CD14-positive monocyte (primary cell): ENCODE data around the gene NCOA6. TPM values are rescaled to one million over a fixed set of nuclear protein-coding genes. Genes with fewer than 3 reads are reported as not detected.

Source experiments
- DNase-seq, 3 donors: peaks; one replicate each; pipeline ENCODE4 v3.0.0-alpha.2; 2011 to 2022
- H2AFZ ChIP-seq: 2 replicates; pipeline ENCODE4 v1.6.0; 2012; ENCODE audit warnings: mild to moderate bottlenecking, low read depth, low read length, inconsistent platforms; ENCODE audit not compliant: insufficient read depth, poor library complexity, severe bottlenecking
- H3K27ac ChIP-seq, 2 donors: 1 replicate in 1 of 2; 2 replicates in 1 of 2; pipeline ENCODE4 v1.5.1; 2012 to 2013; ENCODE audit warnings: low read length in 2 of 2, control low read depth in 1 of 2, inconsistent platforms in 1 of 2, low read depth in 1 of 2, mild to moderate bottlenecking in 1 of 2
- H3K27me3 ChIP-seq, 2 donors: one replicate each; pipeline versions ENCODE4 v1.6.0 to v1.6.1; 2011 to 2013; ENCODE audit warnings: low read length in 2 of 2; ENCODE audit not compliant: control insufficient read depth in 2 of 2, insufficient read depth in 2 of 2
- H3K36me3 ChIP-seq, 2 donors: replicated peaks in 1 of 2; 1 replicate in 1 of 2; 2 replicates in 1 of 2; pipeline versions ENCODE4 v1.5.1 to v1.6.1; 2012 to 2013; ENCODE audit warnings: low read length in 2 of 2, control low read depth in 1 of 2, inconsistent platforms in 1 of 2, mild to moderate bottlenecking in 1 of 2; ENCODE audit not compliant: insufficient read depth in 2 of 2, control insufficient read depth in 1 of 2
- H3K4me1 ChIP-seq, 2 donors: 1 replicate in 1 of 2; 2 replicates in 1 of 2; pipeline versions ENCODE4 v1.5.1 to v1.6.1; 2012 to 2013; ENCODE audit warnings: low read length in 2 of 2, control low read depth in 1 of 2, inconsistent platforms in 1 of 2, mild to moderate bottlenecking in 1 of 2, moderate library complexity in 1 of 2; ENCODE audit not compliant: insufficient read depth in 2 of 2, control insufficient read depth in 1 of 2
- H3K4me2 ChIP-seq: replicated peaks from 2 replicates; pipeline ENCODE3; 2012; ENCODE audit warnings: low read length, moderate library complexity, mild to moderate bottlenecking; ENCODE audit not compliant: poor library complexity, severe bottlenecking; ENCODE audit errors: extremely low read depth
- H3K4me3 ChIP-seq, 3 experiments: fragments of 200-600 bp in 1 of 3; sonication (generic) in 1 of 3; replicated peaks in 1 of 3; 1 replicate in 2 of 3; 2 replicates in 1 of 3; pipeline ENCODE4 v1.5.1; 2011 to 2013; ENCODE audit warnings: low read length in 3 of 3, mild to moderate bottlenecking in 3 of 3, control low read depth in 2 of 3, low read depth in 2 of 3, inconsistent platforms in 1 of 3, moderate library complexity in 1 of 3
- H3K79me2 ChIP-seq: 2 replicates; pipeline ENCODE4 v1.6.0; 2012; ENCODE audit warnings: mild to moderate bottlenecking, control low read depth, inconsistent platforms, low read length, moderate library complexity; ENCODE audit not compliant: insufficient read depth
- H3K9ac ChIP-seq: 2 replicates; pipeline ENCODE4 v1.6.0; 2017; ENCODE audit warnings: low read length, mild to moderate bottlenecking; ENCODE audit not compliant: insufficient read depth, poor library complexity, severe bottlenecking
- H3K9me3 ChIP-seq, 2 donors: replicated peaks in 1 of 2; 1 replicate in 1 of 2; 2 replicates in 1 of 2; pipeline versions ENCODE4 v1.5.1 to v1.6.1; 2012 to 2013; ENCODE audit warnings: low read length in 2 of 2, control low read depth in 1 of 2; ENCODE audit not compliant: control insufficient read depth in 1 of 2, insufficient read depth in 1 of 2
- H4K20me1 ChIP-seq: 2 replicates; pipeline ENCODE4 v1.6.0; 2012; ENCODE audit warnings: mild to moderate bottlenecking, low read length, control low read depth, moderate library complexity; ENCODE audit not compliant: insufficient read depth
- H3K27ac Mint-ChIP-seq, 7 donors: one replicate each; pipeline ENCODE4 v1.8.0; 2020; ENCODE audit warnings: mild to moderate bottlenecking in 7 of 7, mixed read lengths in 7 of 7, moderate library complexity in 6 of 7, inconsistent platforms in 2 of 7
- H3K27me3 Mint-ChIP-seq, 3 donors: one replicate each; pipeline ENCODE4 v1.8.0; 2021 to 2022; ENCODE audit warnings: low read depth in 3 of 3, mild to moderate bottlenecking in 3 of 3, mixed read lengths in 3 of 3, moderate library complexity in 3 of 3, inconsistent platforms in 1 of 3
- H3K36me3 Mint-ChIP-seq, 2 donors: one replicate each; pipeline ENCODE4 v1.8.0; 2020; ENCODE audit warnings: mixed read lengths in 2 of 2, inconsistent platforms in 1 of 2, mild to moderate bottlenecking in 1 of 2
- H3K4me1 Mint-ChIP-seq: one replicate; pipeline ENCODE4 v1.8.0; 2020; ENCODE audit warnings: mild to moderate bottlenecking, mixed read lengths
- H3K4me3 Mint-ChIP-seq, 2 donors: one replicate each; pipeline ENCODE4 v1.8.0; 2020; ENCODE audit warnings: mild to moderate bottlenecking in 2 of 2, mixed read lengths in 2 of 2, moderate library complexity in 1 of 2
- H3K9me3 Mint-ChIP-seq, 7 donors: one replicate each; pipeline ENCODE4 v1.8.0; 2020 to 2022; ENCODE audit warnings: mixed read lengths in 7 of 7, mild to moderate bottlenecking in 6 of 7, moderate library complexity in 6 of 7, inconsistent platforms in 2 of 7
- WGBS: methylation state at CpG from one replicate; pipeline ENCODE4 v1.1.5; 2013; ENCODE audit warnings: missing lambda C conversion rate; ENCODE audit not compliant: insufficient coverage; 5-methylcytosine and 5-hydroxymethylcytosine counted together
- intact Hi-C, 2 donors: fragments of 100-400 bp; cut with micrococcal nuclease; formaldehyde crosslinking; loops; one replicate each; pipeline versions ENCODE4 v1.15.0 to v1.15.1; 2023
- polyA plus RNA-seq, 3 donors: library from polyadenylated mRNA; depleted of rRNA in 1 of 3; unstranded in 2 of 3; stranded (reverse) in 1 of 3; fragments of 300-500 nt in 2 of 3; fragments of >200 nt in 1 of 3; fragmentation: Illumina TruSeq in 2 of 3; gene quantifications; 1 replicate in 2 of 3; 2 replicates in 1 of 3; pipeline ENCODE4 v1.2.3, GENCODE V29; 2012 to 2021
- TF ChIP-seq, protein P1 (sequence below): fragments of 200-600 bp; IDR thresholded peaks from one replicate; pipeline ENCODE4 v1.8.0; 2022; ENCODE audit warnings: antibody characterized with exemption, mild to moderate bottlenecking

Gene NCOA6
- polyA plus RNA-seq, 3 donors: 2.8 to 19.0 (median 3.9) TPM

DNA sequence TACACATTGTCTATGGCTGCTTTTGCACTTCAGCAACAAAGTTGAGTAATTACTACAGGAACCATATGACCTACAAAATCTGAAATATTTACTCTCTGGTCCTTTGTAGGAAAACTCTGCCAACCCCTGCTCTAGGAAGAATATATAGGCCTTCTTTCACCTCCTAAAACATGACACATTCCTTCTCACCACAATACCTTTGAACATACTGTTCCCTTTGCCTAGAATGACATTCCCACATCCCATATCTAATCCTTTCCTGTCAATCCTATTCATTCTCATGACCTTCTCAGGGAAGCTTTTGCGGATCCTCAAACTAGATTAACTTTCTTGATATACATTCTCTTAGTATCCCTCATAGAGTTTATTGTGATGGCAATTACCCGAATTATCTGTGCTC, 18.0 kb upstream of the NCOA6 start:
- Histone ChIP-seq H3K4me3 (no peak overlapping the region), H3K9ac (no peak overlapping the region), H3K36me3 (no peaks in the 10 kb centered on the region), H2AFZ (no peak overlapping the region), H3K4me1 (no peaks in the 10 kb centered on the region), H3K27ac (no peak overlapping the region), H3K9me3 (no peaks in the 10 kb centered on the region), H3K4me2 (no peak overlapping the region), H3K27me3 (no peaks in the 10 kb centered on the region), H4K20me1 (no peaks in the 10 kb centered on the region), H3K79me2 (no peaks in the 10 kb centered on the region)
- H3K4me3 Mint-ChIP-seq: no peak overlapping the region
- DNase-seq: no peak
- intact Hi-C loops: no loop called here
- TF ChIP-seq, protein P1, sequence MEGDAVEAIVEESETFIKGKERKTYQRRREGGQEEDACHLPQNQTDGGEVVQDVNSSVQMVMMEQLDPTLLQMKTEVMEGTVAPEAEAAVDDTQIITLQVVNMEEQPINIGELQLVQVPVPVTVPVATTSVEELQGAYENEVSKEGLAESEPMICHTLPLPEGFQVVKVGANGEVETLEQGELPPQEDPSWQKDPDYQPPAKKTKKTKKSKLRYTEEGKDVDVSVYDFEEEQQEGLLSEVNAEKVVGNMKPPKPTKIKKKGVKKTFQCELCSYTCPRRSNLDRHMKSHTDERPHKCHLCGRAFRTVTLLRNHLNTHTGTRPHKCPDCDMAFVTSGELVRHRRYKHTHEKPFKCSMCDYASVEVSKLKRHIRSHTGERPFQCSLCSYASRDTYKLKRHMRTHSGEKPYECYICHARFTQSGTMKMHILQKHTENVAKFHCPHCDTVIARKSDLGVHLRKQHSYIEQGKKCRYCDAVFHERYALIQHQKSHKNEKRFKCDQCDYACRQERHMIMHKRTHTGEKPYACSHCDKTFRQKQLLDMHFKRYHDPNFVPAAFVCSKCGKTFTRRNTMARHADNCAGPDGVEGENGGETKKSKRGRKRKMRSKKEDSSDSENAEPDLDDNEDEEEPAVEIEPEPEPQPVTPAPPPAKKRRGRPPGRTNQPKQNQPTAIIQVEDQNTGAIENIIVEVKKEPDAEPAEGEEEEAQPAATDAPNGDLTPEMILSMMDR: no peak
- peaks cover 2% of the 10 kb centered on the region in 2 donors for H3K36me3 Mint-ChIP-seq
- WGBS: 100% methylated on average over 1 of the region's 2 CpGs
- peaks cover 0 to 4% (median 4%) of the 10 kb centered on the region in 3 donors for H3K27me3 Mint-ChIP-seq
- no peaks in the 10 kb centered on the region for H3K4me1 Mint-ChIP-seq
- peaks cover 0 to 1% (median 0%) of the 10 kb centered on the region in 7 donors for H3K9me3 Mint-ChIP-seq
- no peak overlapping the region for H3K27ac Mint-ChIP-seq

DNA sequence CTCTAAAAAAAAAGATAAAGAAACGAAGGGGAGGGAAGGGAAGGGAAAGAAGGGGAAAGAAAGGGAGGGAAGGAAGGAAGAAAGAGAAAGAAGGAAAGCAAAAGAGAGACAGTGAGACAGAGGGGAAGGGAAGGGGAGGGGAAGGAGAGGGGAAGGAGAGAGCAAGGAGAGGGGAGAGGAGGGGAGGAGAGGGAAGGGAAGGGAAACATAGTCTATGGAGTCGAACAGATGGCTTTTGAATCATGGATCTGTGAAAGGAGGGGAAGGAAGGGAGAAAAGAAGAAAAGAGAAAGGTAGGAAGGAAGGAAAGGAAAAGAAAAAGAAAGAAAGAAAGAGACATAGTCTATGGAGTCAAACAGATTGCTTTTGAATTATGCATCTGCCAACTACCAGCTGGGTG, 16.7 kb upstream of the NCOA6 start:
- Histone ChIP-seq H4K20me1 (no peaks in the 10 kb centered on the region), H3K36me3 (no peaks in the 10 kb centered on the region), H3K4me2 (no peak overlapping the region), H3K9me3 (no peaks in the 10 kb centered on the region), H3K27ac (no peak overlapping the region), H3K79me2 (no peaks in the 10 kb centered on the region), H3K4me3 (no peak overlapping the region), H3K9ac (no peak overlapping the region), H3K4me1 (no peaks in the 10 kb centered on the region), H3K27me3 (no peaks in the 10 kb centered on the region), H2AFZ (no peak overlapping the region)
- intact Hi-C loops: no loop called here
- Mint-ChIP-seq H3K27ac (no peak overlapping the region), H3K36me3 (no peaks in the 10 kb centered on the region), H3K27me3 (peaks cover 0 to 4% (median 1%) of the 10 kb centered on the region in 3 donors), H3K4me3 (no peak overlapping the region), H3K4me1 (no peaks in the 10 kb centered on the region), H3K9me3 (peaks cover 0 to 1% (median 0%) of the 10 kb centered on the region in 7 donors)
- 91% methylated on average over 1 of the region's 2 CpGs for WGBS
- TF ChIP-seq, protein P1: no peak
- no peak for DNase-seq
